Measurements from ENCODE around the gene SRSF1.

GRCh38 chr17:58052407-58052806 lies 45.4 kb upstream of the SRSF1 start:
- TF ChIP-seq SUZ12 (IDR thresholded peaks at IDR 0.05), result no peak
- TF ChIP-seq FOXA1 (IDR thresholded peaks at IDR 0.05), result no peak
- no peak for TF ChIP-seq FOXK2 (IDR thresholded peaks at IDR 0.05)

Measured in HEK293T (cell line).